OCI-LY1 (cell line): Measurements from ENCODE around the gene HNRNPF.
A peak's percentile ranks its signal among the peaks of the same experiment; 100 is the strongest.

Experiments used
- H2AFZ ChIP-seq: fragments of 200-600 bp; sonication (generic), shearing (Covaris generic); 2 replicates; pipeline ENCODE4 v1.6.0; 2014; ENCODE audit warnings: antibody characterized with exemption, mild to moderate bottlenecking, low read length
- H3F3A ChIP-seq: fragments of 200-600 bp; sonication (generic), shearing (Covaris generic); 2 replicates; pipeline ENCODE4 v1.6.0; 2014; ENCODE audit warnings: mild to moderate bottlenecking, antibody characterized with exemption, low read length, moderate library complexity; ENCODE audit not compliant: insufficient read depth
- H3K27ac ChIP-seq: fragments of 200-600 bp; sonication (generic); 2 replicates; pipeline ENCODE4 v1.5.1; 2014; ENCODE audit warnings: low read length, mixed run types, mild to moderate bottlenecking, low read depth; ENCODE audit not compliant: poor library complexity, severe bottlenecking
- H3K27me3 ChIP-seq: fragments of 200-600 bp; sonication (generic); 2 replicates; pipeline ENCODE4 v1.6.0; 2014; ENCODE audit warnings: antibody characterized with exemption, mild to moderate bottlenecking, low read length, moderate library complexity; ENCODE audit not compliant: insufficient read depth
- H3K36me3 ChIP-seq: fragments of 200-600 bp; sonication (generic); 2 replicates; pipeline ENCODE4 v1.6.1; 2014; ENCODE audit warnings: mild to moderate bottlenecking, antibody characterized with exemption, low read length, moderate library complexity, mixed read lengths; ENCODE audit not compliant: insufficient read depth
- H3K4me1 ChIP-seq: fragments of 200-600 bp; sonication (generic); 2 replicates; pipeline ENCODE4 v1.5.1; 2014; ENCODE audit warnings: mild to moderate bottlenecking, low read length, moderate library complexity; ENCODE audit not compliant: insufficient read depth, severe bottlenecking
- H3K4me2 ChIP-seq: fragments of 200-600 bp; sonication (generic), shearing (Covaris generic); 2 replicates; pipeline ENCODE4 v1.6.1; 2014; ENCODE audit warnings: low read length
- H3K4me3 ChIP-seq: fragments of 200-600 bp; sonication (generic); 2 replicates; pipeline ENCODE4 v1.5.1; 2014; ENCODE audit warnings: low read length, low read depth, mild to moderate bottlenecking, mixed read lengths; ENCODE audit not compliant: poor library complexity, severe bottlenecking
- H3K79me2 ChIP-seq: fragments of 200-600 bp; shearing (Covaris generic); 2 replicates; pipeline ENCODE4 v1.6.1; 2016; ENCODE audit warnings: mixed run types, low read length, mixed read lengths; ENCODE audit not compliant: insufficient read depth
- H3K9ac ChIP-seq: fragments of 200-600 bp; sonication (generic), shearing (Covaris generic); 2 replicates; pipeline ENCODE4 v1.6.1; 2014; ENCODE audit warnings: mild to moderate bottlenecking, low read length, mixed read lengths
- H3K9me2 ChIP-seq: fragments of 200-600 bp; sonication (generic), shearing (Covaris generic); 2 replicates; pipeline ENCODE4 v1.6.1; 2014; ENCODE audit warnings: low read depth, mild to moderate bottlenecking, low read length, mixed read lengths
- H3K9me3 ChIP-seq: fragments of 200-600 bp; shearing (Covaris generic); 2 replicates; pipeline ENCODE4 v1.6.1; 2014; ENCODE audit warnings: low read length, mixed read lengths
- H4K20me1 ChIP-seq: fragments of 200-600 bp; sonication (generic), shearing (Covaris generic); 2 replicates; pipeline ENCODE4 v1.6.0; 2016; ENCODE audit warnings: mild to moderate bottlenecking, low read length; ENCODE audit not compliant: insufficient read depth
- EZH2 ChIP-seq: fragments of 200-600 bp; sonication (generic), shearing (Covaris generic); IDR thresholded peaks from 2 replicates; pipeline ENCODE4 v1.8.0; 2017; ENCODE audit warnings: borderline replicate concordance, mixed run types, mild to moderate bottlenecking, antibody characterized with exemption, low read length, moderate library complexity, mixed read lengths
- TF ChIP-seq, protein P1 (sequence below): fragments of 200-600 bp; sonication (generic), shearing (Covaris generic); IDR thresholded peaks from 2 replicates; pipeline ENCODE4 v1.5.1; 2017; ENCODE audit warnings: mild to moderate bottlenecking, antibody characterized with exemption, low read length, moderate library complexity, mixed read lengths

HNRNPF gene

DNA sequence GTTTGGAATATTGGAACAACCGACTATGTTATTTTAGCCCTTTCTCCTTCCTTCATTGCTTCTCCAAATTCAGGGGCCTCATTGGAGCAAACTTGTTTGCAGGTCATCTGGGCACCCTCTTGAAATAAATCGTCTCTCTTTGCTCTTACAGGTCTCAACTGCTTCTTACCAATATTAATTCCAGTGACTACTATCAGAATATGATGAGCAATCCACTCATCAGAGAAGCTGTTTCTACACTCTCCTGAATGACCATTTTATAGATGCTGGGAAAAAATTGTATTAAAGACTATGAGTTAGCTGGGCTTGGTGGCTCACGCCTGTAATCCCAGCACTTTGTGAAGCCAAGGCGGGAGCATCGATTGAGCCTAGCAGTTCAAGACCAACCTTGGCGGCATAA, 12.5 kb upstream of the HNRNPF start:
- no peaks in the 10 kb centered on the region for H3K9me2 ChIP-seq
- H3K4me1 ChIP-seq = peaks cover 44% of the 10 kb centered on the region
- no peaks in the 10 kb centered on the region for H4K20me1 ChIP-seq
- H3K36me3 ChIP-seq = no peaks in the 10 kb centered on the region
- H3K9me3 ChIP-seq = no peaks in the 10 kb centered on the region
- peak overlapping the region; percentile 39; the same call in 1 of the 2 replicates for H2AFZ ChIP-seq
- no peaks in the 10 kb centered on the region for H3K27me3 ChIP-seq
- H3F3A ChIP-seq = peaks cover 4% of the 10 kb centered on the region; the same call in 1 of the 2 replicates
- TF ChIP-seq, protein P1, sequence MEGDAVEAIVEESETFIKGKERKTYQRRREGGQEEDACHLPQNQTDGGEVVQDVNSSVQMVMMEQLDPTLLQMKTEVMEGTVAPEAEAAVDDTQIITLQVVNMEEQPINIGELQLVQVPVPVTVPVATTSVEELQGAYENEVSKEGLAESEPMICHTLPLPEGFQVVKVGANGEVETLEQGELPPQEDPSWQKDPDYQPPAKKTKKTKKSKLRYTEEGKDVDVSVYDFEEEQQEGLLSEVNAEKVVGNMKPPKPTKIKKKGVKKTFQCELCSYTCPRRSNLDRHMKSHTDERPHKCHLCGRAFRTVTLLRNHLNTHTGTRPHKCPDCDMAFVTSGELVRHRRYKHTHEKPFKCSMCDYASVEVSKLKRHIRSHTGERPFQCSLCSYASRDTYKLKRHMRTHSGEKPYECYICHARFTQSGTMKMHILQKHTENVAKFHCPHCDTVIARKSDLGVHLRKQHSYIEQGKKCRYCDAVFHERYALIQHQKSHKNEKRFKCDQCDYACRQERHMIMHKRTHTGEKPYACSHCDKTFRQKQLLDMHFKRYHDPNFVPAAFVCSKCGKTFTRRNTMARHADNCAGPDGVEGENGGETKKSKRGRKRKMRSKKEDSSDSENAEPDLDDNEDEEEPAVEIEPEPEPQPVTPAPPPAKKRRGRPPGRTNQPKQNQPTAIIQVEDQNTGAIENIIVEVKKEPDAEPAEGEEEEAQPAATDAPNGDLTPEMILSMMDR = no peak
- TF ChIP-seq EZH2 = no peak
- H3K4me2 ChIP-seq = peak overlapping the region; percentile 79
- no peaks in the 10 kb centered on the region for H3K79me2 ChIP-seq
- peak overlapping the region; percentile 97 for H3K27ac ChIP-seq
- H3K9ac ChIP-seq = peak overlapping the region; percentile 81
- H3K4me3 ChIP-seq = peak overlapping the region; percentile 61

DNA sequence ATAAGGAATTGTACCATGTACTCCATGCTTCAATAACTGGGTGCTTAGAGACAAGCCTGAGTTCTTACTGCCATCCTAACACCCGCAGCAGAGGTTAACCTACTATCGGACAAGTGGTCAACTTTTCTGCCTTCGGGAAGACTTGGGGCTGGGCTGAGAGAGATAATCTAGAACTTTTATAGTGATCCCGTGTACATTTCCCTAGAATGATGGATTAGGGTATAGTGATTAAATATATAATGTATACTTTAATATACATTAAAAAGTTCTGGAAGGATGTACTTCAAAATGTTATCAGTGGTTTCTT, 12.2 kb upstream of the HNRNPF start:
- Histone ChIP-seq H3K27me3 (no peaks in the 10 kb centered on the region), H3K9me2 (no peaks in the 10 kb centered on the region), H3K27ac (peak overlapping the region; percentile 97), H3K9ac (peak overlapping the region; percentile 81), H3K9me3 (no peaks in the 10 kb centered on the region), H2AFZ (peak overlapping the region; percentile 39), H3K4me3 (peak overlapping the region; percentile 61), H3K79me2 (no peaks in the 10 kb centered on the region), H3F3A (peaks cover 4% of the 10 kb centered on the region; the same call in 1 of the 2 replicates), H3K4me1 (peaks cover 48% of the 10 kb centered on the region), H3K36me3 (no peaks in the 10 kb centered on the region), H3K4me2 (peak overlapping the region; percentile 79), H4K20me1 (no peaks in the 10 kb centered on the region)
- no peak for TF ChIP-seq EZH2
- TF ChIP-seq, protein P1 = no peak

DNA sequence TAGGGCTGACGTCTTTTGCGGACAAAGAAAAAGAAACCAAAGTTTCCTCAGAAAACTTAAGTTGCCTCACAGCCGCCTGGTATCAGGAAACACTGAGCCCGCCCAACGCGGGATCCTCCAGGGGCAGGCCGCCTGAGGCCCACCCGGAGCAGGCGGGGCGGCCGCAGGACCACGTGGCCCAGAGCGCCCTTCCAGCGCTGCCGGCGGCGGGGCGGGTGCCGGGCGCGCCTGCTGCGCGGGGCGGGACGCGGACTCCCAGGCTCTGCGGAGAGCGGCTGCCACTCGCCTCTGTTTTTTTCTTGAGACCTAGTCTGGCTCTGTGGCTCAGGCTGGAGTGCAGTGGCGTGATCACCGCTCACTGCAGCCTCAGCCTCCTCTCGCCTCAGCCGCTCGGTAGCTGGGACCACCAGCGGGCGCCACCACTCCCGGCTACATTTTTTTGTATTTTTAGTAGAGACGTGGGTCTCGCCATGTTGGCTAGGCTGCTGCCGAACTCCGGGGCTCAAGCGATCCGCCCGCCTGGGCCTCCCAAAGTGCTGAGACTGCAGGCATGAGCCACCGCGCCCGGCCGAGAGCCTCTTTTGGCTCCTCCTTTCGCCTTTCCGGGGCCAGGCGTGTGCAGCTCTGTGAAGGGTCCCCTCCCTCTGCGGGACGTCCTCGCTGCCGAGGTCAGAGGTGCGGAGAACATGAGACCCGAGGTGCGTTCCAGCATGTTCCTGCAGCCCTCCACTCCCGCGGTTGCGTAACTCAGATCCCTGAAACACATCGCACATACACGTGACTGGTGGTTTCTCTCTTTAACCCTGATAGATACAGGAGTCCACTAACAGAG, 11.6 kb upstream of the HNRNPF start:
- H3F3A ChIP-seq = peaks cover 4% of the 10 kb centered on the region; the same call in 1 of the 2 replicates
- peak overlapping the region; percentile 97 for H3K27ac ChIP-seq
- H3K4me2 ChIP-seq = peak overlapping the region; percentile 79
- no peaks in the 10 kb centered on the region for H3K9me2 ChIP-seq
- no peaks in the 10 kb centered on the region for H3K27me3 ChIP-seq
- no peaks in the 10 kb centered on the region for H3K36me3 ChIP-seq
- peak overlapping the region; percentile 39 for H2AFZ ChIP-seq
- peak overlapping the region; percentile 61 for H3K4me3 ChIP-seq
- peaks cover 48% of the 10 kb centered on the region for H3K4me1 ChIP-seq
- no peaks in the 10 kb centered on the region for H4K20me1 ChIP-seq
- H3K79me2 ChIP-seq = no peaks in the 10 kb centered on the region
- peak overlapping the region; percentile 81 for H3K9ac ChIP-seq
- TF ChIP-seq, protein P1 = 0 out of 2 replicates have a peak, but pooled peaks have one; percentile 20
- TF ChIP-seq EZH2 = no peak
- no peaks in the 10 kb centered on the region for H3K9me3 ChIP-seq
